K562 (cell line): Measurements from ENCODE around the gene ALB. TPM values are rescaled to one million over a fixed set of nuclear protein-coding genes. Genes with fewer than 3 reads are reported as not detected.

Experiments used
- ATAC-seq: fragments of 200-7000 bp; cut with Tn5 transposase; 3 replicates; pipeline ENCODE4 v1.9.1; 2020; ENCODE audit warnings: moderate library complexity
- BruUV-seq: library from RNA; stranded (reverse); fragments of 400-500 nt; replicated peaks from 2 replicates; lab custom pipeline; 2021; lab: Mats Ljungman, UMichigan
- CTCF ChIA-PET: fragments of 300-600 bp; formaldehyde crosslinking; extraction: SDS; loops from one replicate; lab custom pipeline; 2021; ENCODE audit warnings: low intra/inter-chr PET ratio; lab: Yijun Ruan, JAX
- POLR2A ChIA-PET: fragments of 300-600, 350-650 bp; sonication (Branson Sonifier 250); formaldehyde crosslinking; extraction: SDS; loops from one replicate; lab custom pipeline; 2021; ENCODE audit warnings: antibody characterized with exemption, inconsistent platforms; lab: Yijun Ruan, JAX
- DNase-seq, 4 experiments: peaks; one replicate each; pipeline versions ENCODE4 v3.0.0 to v3.0.0-alpha.2; 2011 to 2018; ENCODE audit warnings: low spot score in 3 of 4, mixed read lengths in 3 of 4; ENCODE audit errors: extremely low read depth in 1 of 4
- FAIRE-seq: peaks from 2 replicates; lab custom pipeline; 2011; peaks lifted over from hg19 to GRCh38; lab: Jason Lieb, UNC
- H2AFZ ChIP-seq: 2 replicates; pipeline ENCODE4 v1.6.0; 2011; ENCODE audit warnings: low read depth, low read length, control low read depth, inconsistent platforms
- H3K27ac ChIP-seq: fragments of 200-600 bp; 3 replicates; pipeline ENCODE4 v1.8.0; 2011; ENCODE audit warnings: low read depth, mild to moderate bottlenecking, control low read depth, inconsistent platforms, low read length, moderate library complexity, mixed read lengths; ENCODE audit errors: extremely low read depth
- H3K27me3 ChIP-seq, 2 experiments: fragments of 300-600 bp in 1 of 2; 2 replicates in 1 of 2; 3 replicates in 1 of 2; pipeline versions ENCODE4 v1.6.0 to v1.8.0; 2011; ENCODE audit warnings: inconsistent platforms in 2 of 2, low read length in 2 of 2, mild to moderate bottlenecking in 1 of 2, mixed read lengths in 1 of 2, moderate library complexity in 1 of 2; ENCODE audit not compliant: control insufficient read depth in 2 of 2, insufficient read depth in 2 of 2
- H3K36me3 ChIP-seq: fragments of 300-600 bp; 3 replicates; pipeline ENCODE4 v1.8.0; 2011; ENCODE audit warnings: mild to moderate bottlenecking, low read length, inconsistent platforms; ENCODE audit not compliant: control insufficient read depth, insufficient read depth
- H3K4me1 ChIP-seq, 2 experiments: fragments of 200-600 bp in 1 of 2; replicated peaks in 1 of 2; 2 replicates in 1 of 2; 3 replicates in 1 of 2; pipeline versions ENCODE4 v1.5.1 to v1.8.0; 2011; ENCODE audit warnings: inconsistent platforms in 2 of 2, low read length in 2 of 2, mild to moderate bottlenecking in 1 of 2, mixed read lengths in 1 of 2, moderate library complexity in 1 of 2; ENCODE audit not compliant: control insufficient read depth in 2 of 2, insufficient read depth in 2 of 2
- H3K4me2 ChIP-seq: 2 replicates; pipeline ENCODE4 v1.6.1; 2011; ENCODE audit warnings: low read length, control low read depth, inconsistent platforms, mixed read lengths; ENCODE audit not compliant: insufficient read depth
- H3K4me3 ChIP-seq: fragments of 200-600 bp; sonication (generic), shearing (Covaris generic); 2 replicates; pipeline ENCODE4 v1.5.1; 2016; ENCODE audit warnings: control low read depth, inconsistent platforms
- H3K79me2 ChIP-seq: fragments of 200-600 bp; 3 replicates; pipeline ENCODE4 v1.8.0; 2011; ENCODE audit warnings: low read length, inconsistent platforms; ENCODE audit not compliant: control insufficient read depth, insufficient read depth
- H3K9ac ChIP-seq, 2 experiments: 2 replicates each; pipeline versions ENCODE4 v1.6.0 to v1.6.1; 2011; ENCODE audit warnings: low read depth in 2 of 2, low read length in 2 of 2, control low read depth in 1 of 2, inconsistent platforms in 1 of 2, mild to moderate bottlenecking in 1 of 2, mixed read lengths in 1 of 2; ENCODE audit not compliant: insufficient read depth in 1 of 2
- H3K9me1 ChIP-seq: one replicate; pipeline ENCODE4 v1.6.0; 2011; ENCODE audit warnings: inconsistent platforms, mild to moderate bottlenecking, low read length, moderate library complexity; ENCODE audit not compliant: control insufficient read depth, insufficient read depth
- H3K9me3 ChIP-seq: replicated peaks from 2 replicates; pipeline ENCODE4 v1.5.1; 2011; ENCODE audit warnings: low read depth, low read length, inconsistent platforms; ENCODE audit not compliant: control insufficient read depth, insufficient read depth
- H4K20me1 ChIP-seq: replicated peaks from 2 replicates; pipeline ENCODE4 v1.6.1; 2011; ENCODE audit warnings: low read length, inconsistent platforms, mixed read lengths; ENCODE audit not compliant: control insufficient read depth, insufficient read depth
- SOX6 ChIP-seq: fragments of 450-650 bp; IDR thresholded peaks from 2 replicates; pipeline ENCODE4 v1.6.1; 2014; ENCODE audit warnings: mild to moderate bottlenecking
- WHSC1 ChIP-seq: IDR thresholded peaks from one replicate; pipeline ENCODE4 v1.6.1; 2012; ENCODE audit warnings: low read length, control low read depth, inconsistent platforms
- ZNF143 ChIP-seq: sonication (generic); formaldehyde crosslinking; IDR thresholded peaks from 2 replicates; pipeline ENCODE4 v1.9.0; 2022; ENCODE audit warnings: mild to moderate bottlenecking, missing genetic modification reagents
- ZNF316 ChIP-seq: fragments of 450-650 bp; IDR thresholded peaks from 2 replicates; pipeline ENCODE4 v1.6.1; 2016
- WGBS: fragments of 100-300 bp; shearing (Covaris generic); methylation state at CpG from one replicate; pipeline ENCODE4 v1.1.6; 2016; ENCODE audit warnings: low coverage, mixed read lengths; ENCODE audit not compliant: insufficient coverage; ENCODE audit errors: missing lambda C conversion rate; 5-methylcytosine and 5-hydroxymethylcytosine counted together
- in situ Hi-C: fragments of 300-500 bp; cut with MboI; formaldehyde crosslinking; loops from 4 replicates; pipeline ENCODE4 v1.15.0; 2018; ENCODE audit warnings: inconsistent platforms, mixed read lengths
- intact Hi-C: fragments of 100-400 bp; cut with micrococcal nuclease; formaldehyde crosslinking; loops from 2 replicates; pipeline ENCODE4 v1.14.2; 2022
- polyA plus RNA-seq, 8 experiments: library from polyadenylated mRNA; depleted of rRNA in 4 of 8; stranded (reverse) in 5 of 8; unstranded in 3 of 8; fragments of >200 nt; fragmentation: Nextera tagmentation in 2 of 8; fragmentation: Illumina TruSeq in 1 of 8; extraction: Ambion mirVana in 2 of 8; extraction: Trizol in 1 of 8; gene quantifications; 2 replicates each; pipeline versions ENCODE4 v1.2.1 to v1.2.3, GENCODE V29; 2011 to 2014; ENCODE audit warnings: inconsistent platforms in 1 of 8, missing spikeins in 1 of 8
- total RNA-seq, 7 experiments: library from RNA; depleted of rRNA in 6 of 7; stranded (reverse); fragments of >200 nt in 6 of 7; fragmentation: Illumina TruSeq in 2 of 7; extraction: Trizol in 2 of 7; gene quantifications; 2 replicates each; pipeline versions ENCODE4 v1.2.1 to v1.2.3, GENCODE V29; 2011 to 2021; ENCODE audit warnings: low replicate concordance in 1 of 7
- TF ChIP-seq, protein P1 (sequence below): fragments of 250-450 bp; sonication (Bioruptor Pico); IDR thresholded peaks from 2 replicates; pipeline ENCODE4 v1.4.0; 2020; ENCODE audit warnings: mild to moderate bottlenecking, moderate library complexity
- TF ChIP-seq, protein P2 (sequence below): fragments of 200-800 bp; sonication (Bioruptor generic); IDR thresholded peaks from 2 replicates; pipeline ENCODE4 v1.6.1; 2017; ENCODE audit warnings: missing genetic modification characterization, missing compliant biosample characterization
- TF ChIP-seq, protein P3 (sequence below), 2 experiments: fragments of 450-650 bp; formaldehyde crosslinking in 1 of 2; IDR thresholded peaks; 2 replicates each; pipeline versions ENCODE4 v1.4.0 to v1.6.1; 2014 to 2020; ENCODE audit warnings: mild to moderate bottlenecking in 2 of 2, borderline replicate concordance in 1 of 2, low read depth in 1 of 2
- TF ChIP-seq, protein P4 (sequence below): conservative IDR thresholded peaks from 2 replicates; pipeline ENCODE4 v1.6.1; 2011; ENCODE audit warnings: low read depth, mild to moderate bottlenecking, low read length; ENCODE audit not compliant: control insufficient read depth

ALB gene
- total and polyA plus RNA-seq, 9 of the 15 experiments (the other 6 are each of a cell fraction or from before 2014, with no cell fraction given): 0.04 to 18.5 (median 0.20) TPM; not detected in 2

DNA sequence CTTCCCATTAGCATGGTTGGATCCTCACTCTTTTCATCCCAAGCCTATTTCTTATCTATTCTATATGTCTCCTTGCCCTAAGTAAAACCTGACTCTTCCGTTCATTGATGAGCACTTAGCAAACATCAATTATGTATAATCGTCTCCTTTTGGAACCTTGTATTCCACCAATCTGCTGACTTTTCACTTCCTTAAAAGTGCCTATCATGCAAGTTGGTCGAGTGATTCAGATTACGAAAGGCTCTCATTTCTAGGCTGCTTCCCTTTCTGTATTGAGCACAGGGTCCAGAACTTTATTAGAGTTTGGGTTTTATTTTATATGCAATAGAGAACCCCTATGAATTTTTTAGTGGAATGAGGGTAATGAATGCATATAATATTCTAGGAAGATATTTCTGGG is 27.1 kb upstream of the ALB start:
- Histone ChIP-seq H3K36me3 (no peaks in the 10 kb centered on the region), H3K4me2 (no peak overlapping the region), H4K20me1 (no peaks in the 10 kb centered on the region), H2AFZ (no peak overlapping the region), H3K79me2 (no peaks in the 10 kb centered on the region), H3K27ac (no peak overlapping the region), H3K4me3 (no peak overlapping the region), H3K4me1 (no peaks in the 10 kb centered on the region), H3K9ac (no peak overlapping the region), H3K9me1 (no peaks in the 10 kb centered on the region), H3K27me3 (no peaks in the 10 kb centered on the region), H3K9me3 (no peaks in the 10 kb centered on the region)
- ATAC-seq (no peak), FAIRE-seq (no peak), DNase-seq (no peak)
- in situ Hi-C loops (no loop called here), intact Hi-C loops (no loop called here)
- ChIA-PET CTCF (no interaction called here), POLR2A (no interaction called here)
- no TSS peak for BruUV-seq
- WGBS: 28% methylated on average over 4 of the region's 4 CpGs
- TF ChIP-seq SOX6: no peak
- TF ChIP-seq, protein P1, sequence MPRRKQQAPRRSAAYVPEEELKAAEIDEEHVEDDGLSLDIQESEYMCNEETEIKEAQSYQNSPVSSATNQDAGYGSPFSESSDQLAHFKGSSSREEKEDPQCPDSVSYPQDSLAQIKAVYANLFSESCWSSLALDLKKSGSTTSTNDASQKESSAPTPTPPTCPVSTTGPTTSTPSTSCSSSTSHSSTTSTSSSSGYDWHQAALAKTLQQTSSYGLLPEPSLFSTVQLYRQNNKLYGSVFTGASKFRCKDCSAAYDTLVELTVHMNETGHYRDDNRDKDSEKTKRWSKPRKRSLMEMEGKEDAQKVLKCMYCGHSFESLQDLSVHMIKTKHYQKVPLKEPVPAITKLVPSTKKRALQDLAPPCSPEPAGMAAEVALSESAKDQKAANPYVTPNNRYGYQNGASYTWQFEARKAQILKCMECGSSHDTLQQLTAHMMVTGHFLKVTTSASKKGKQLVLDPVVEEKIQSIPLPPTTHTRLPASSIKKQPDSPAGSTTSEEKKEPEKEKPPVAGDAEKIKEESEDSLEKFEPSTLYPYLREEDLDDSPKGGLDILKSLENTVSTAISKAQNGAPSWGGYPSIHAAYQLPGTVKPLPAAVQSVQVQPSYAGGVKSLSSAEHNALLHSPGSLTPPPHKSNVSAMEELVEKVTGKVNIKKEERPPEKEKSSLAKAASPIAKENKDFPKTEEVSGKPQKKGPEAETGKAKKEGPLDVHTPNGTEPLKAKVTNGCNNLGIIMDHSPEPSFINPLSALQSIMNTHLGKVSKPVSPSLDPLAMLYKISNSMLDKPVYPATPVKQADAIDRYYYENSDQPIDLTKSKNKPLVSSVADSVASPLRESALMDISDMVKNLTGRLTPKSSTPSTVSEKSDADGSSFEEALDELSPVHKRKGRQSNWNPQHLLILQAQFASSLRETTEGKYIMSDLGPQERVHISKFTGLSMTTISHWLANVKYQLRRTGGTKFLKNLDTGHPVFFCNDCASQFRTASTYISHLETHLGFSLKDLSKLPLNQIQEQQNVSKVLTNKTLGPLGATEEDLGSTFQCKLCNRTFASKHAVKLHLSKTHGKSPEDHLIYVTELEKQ (CRISPR knock-in tag): no peak
- TF ChIP-seq, protein P2, sequence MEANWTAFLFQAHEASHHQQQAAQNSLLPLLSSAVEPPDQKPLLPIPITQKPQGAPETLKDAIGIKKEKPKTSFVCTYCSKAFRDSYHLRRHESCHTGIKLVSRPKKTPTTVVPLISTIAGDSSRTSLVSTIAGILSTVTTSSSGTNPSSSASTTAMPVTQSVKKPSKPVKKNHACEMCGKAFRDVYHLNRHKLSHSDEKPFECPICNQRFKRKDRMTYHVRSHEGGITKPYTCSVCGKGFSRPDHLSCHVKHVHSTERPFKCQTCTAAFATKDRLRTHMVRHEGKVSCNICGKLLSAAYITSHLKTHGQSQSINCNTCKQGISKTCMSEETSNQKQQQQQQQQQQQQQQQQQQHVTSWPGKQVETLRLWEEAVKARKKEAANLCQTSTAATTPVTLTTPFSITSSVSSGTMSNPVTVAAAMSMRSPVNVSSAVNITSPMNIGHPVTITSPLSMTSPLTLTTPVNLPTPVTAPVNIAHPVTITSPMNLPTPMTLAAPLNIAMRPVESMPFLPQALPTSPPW: no peak
- TF ChIP-seq ZNF316: peak; percentile 40; the same call in 1 of the 2 replicates
- no peak for TF ChIP-seq ZNF143 (CRISPR knock-in tag)
- TF ChIP-seq, protein P3, sequence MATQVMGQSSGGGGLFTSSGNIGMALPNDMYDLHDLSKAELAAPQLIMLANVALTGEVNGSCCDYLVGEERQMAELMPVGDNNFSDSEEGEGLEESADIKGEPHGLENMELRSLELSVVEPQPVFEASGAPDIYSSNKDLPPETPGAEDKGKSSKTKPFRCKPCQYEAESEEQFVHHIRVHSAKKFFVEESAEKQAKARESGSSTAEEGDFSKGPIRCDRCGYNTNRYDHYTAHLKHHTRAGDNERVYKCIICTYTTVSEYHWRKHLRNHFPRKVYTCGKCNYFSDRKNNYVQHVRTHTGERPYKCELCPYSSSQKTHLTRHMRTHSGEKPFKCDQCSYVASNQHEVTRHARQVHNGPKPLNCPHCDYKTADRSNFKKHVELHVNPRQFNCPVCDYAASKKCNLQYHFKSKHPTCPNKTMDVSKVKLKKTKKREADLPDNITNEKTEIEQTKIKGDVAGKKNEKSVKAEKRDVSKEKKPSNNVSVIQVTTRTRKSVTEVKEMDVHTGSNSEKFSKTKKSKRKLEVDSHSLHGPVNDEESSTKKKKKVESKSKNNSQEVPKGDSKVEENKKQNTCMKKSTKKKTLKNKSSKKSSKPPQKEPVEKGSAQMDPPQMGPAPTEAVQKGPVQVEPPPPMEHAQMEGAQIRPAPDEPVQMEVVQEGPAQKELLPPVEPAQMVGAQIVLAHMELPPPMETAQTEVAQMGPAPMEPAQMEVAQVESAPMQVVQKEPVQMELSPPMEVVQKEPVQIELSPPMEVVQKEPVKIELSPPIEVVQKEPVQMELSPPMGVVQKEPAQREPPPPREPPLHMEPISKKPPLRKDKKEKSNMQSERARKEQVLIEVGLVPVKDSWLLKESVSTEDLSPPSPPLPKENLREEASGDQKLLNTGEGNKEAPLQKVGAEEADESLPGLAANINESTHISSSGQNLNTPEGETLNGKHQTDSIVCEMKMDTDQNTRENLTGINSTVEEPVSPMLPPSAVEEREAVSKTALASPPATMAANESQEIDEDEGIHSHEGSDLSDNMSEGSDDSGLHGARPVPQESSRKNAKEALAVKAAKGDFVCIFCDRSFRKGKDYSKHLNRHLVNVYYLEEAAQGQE (IDR thresholded peaks at IDR 0.05; ENCODE audit: borderline replicate concordance): no peak
- TF ChIP-seq, protein P3 (CRISPR knock-in tag; IDR thresholded peaks at IDR 0.05; ENCODE audit: low read depth): no peak
- no peak for TF ChIP-seq WHSC1
- TF ChIP-seq, protein P4, sequence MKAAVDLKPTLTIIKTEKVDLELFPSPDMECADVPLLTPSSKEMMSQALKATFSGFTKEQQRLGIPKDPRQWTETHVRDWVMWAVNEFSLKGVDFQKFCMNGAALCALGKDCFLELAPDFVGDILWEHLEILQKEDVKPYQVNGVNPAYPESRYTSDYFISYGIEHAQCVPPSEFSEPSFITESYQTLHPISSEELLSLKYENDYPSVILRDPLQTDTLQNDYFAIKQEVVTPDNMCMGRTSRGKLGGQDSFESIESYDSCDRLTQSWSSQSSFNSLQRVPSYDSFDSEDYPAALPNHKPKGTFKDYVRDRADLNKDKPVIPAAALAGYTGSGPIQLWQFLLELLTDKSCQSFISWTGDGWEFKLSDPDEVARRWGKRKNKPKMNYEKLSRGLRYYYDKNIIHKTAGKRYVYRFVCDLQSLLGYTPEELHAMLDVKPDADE: no peak
